MV-4-11 (cell line): Measurements from ENCODE around the gene CACNA1C.

ENCODE experiments used
- DNase-seq: peaks from one replicate; lab custom pipeline; 2025; lab: John Stamatoyannopoulos, UW

CACNA1C gene

GRCh38 chr12:2343681-2344080 is 290.9 kb downstream of the CACNA1C start:
- DNase-seq = no peak

GRCh38 chr12:2344476-2344875 is 291.7 kb downstream of the CACNA1C start:
- DNase-seq = no peak

- DNase-seq = no peak
Observed at GRCh38 chr12:2344885-2345284, 292.1 kb downstream of the CACNA1C start.

- DNase-seq = no peak
Observed at GRCh38 chr12:2345902-2346301, 293.1 kb downstream of the CACNA1C start.

- DNase-seq = no peak
Observed at GRCh38 chr12:2346416-2346815, 293.6 kb downstream of the CACNA1C start.

GRCh38 chr12:2347137-2347843 is 294.5 kb downstream of the CACNA1C start:
- DNase-seq = no peak

DNA sequence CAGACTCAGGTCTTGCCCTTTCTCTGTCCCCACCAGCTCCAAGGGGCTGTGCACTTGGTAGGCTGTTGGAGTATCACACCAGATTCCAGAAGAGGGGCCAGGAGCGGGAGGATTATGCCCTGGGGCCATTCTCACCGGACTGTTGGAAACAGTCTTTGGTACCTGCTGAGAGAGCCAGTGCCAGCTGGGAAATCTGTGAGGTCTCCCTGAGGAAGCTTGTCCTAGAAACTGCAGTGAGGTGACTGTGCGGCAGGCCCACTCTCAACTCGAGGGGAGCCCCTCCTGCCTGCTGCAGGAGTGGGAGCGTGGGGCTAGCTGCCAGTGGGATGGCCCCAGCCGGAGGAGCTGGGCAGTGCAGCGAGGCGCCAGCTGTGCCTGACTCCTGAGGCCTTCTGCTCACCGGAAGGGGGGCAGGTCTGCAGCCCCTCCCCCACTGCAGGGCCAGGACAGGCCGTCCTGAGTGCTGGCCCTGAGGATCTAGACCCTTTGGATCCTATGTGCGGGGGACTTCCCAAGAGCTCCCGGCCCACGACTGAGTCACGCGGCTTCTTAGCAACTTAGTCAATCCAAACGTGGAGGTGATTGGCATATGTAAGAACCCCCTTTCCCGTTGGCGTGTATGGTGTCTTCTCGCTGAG is 295.2 kb downstream of the CACNA1C start:
- no peak for DNase-seq

GRCh38 chr12:2348482-2348852 is 295.7 kb downstream of the CACNA1C start:
- DNase-seq = no peak

- DNase-seq = no peak
Observed at GRCh38 chr12:2351161-2351560, 298.4 kb downstream of the CACNA1C start.

DNA sequence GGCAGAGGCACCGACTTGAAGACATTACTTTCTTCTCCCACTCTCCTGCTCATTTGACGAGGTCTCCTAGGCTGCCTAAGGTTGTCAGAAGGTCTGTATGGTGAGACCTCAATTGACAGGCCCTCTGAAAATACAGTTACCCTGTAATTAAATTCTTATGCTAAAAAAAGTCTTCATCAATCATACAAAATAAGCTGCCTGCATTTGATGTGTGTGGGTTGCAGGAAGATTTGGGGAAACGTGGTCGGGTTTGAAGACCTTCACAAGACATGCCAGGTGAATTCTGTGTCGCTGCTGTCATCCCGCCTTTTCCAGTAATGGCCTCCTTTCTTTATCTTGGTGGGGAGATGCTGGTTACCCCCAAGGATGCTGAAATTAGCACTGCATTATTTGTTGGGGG is 299.4 kb downstream of the CACNA1C start:
- no peak for DNase-seq

DNA sequence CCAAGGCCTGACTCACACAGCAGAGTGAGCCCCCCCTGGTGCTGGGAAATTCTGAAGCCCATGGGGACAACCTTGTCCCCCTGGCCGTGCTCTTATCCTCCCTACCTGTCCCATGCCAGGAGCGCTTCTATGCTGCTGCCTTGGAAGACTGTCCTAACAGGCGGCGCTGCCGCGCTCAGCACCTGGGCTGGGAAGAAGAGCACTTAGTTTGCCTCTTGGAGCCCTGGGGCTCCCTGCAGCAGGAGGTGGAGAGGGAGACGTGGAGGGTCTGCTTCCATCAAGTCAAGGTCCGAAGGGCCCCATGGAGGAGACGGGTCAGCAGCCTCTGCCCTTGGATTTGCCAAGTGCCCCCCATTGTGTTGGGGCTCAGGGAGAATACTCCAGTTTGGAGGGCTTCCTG is 300.5 kb downstream of the CACNA1C start:
- DNase-seq = no peak

- no peak for DNase-seq
Observed at GRCh38 chr12:2353691-2354090, 300.9 kb downstream of the CACNA1C start.

GRCh38 chr12:2354151-2354991 is 301.6 kb downstream of the CACNA1C start:
- no peak for DNase-seq

GRCh38 chr12:2355198-2355597 is 302.4 kb downstream of the CACNA1C start:
- no peak for DNase-seq

GRCh38 chr12:2355604-2356003 is 302.8 kb downstream of the CACNA1C start:
- DNase-seq = no peak

GRCh38 chr12:2356601-2357125 is 303.9 kb downstream of the CACNA1C start:
- DNase-seq = no peak

- peak; percentile 49 for DNase-seq
Observed at GRCh38 chr12:2358986-2359658, 306.3 kb downstream of the CACNA1C start.

DNA sequence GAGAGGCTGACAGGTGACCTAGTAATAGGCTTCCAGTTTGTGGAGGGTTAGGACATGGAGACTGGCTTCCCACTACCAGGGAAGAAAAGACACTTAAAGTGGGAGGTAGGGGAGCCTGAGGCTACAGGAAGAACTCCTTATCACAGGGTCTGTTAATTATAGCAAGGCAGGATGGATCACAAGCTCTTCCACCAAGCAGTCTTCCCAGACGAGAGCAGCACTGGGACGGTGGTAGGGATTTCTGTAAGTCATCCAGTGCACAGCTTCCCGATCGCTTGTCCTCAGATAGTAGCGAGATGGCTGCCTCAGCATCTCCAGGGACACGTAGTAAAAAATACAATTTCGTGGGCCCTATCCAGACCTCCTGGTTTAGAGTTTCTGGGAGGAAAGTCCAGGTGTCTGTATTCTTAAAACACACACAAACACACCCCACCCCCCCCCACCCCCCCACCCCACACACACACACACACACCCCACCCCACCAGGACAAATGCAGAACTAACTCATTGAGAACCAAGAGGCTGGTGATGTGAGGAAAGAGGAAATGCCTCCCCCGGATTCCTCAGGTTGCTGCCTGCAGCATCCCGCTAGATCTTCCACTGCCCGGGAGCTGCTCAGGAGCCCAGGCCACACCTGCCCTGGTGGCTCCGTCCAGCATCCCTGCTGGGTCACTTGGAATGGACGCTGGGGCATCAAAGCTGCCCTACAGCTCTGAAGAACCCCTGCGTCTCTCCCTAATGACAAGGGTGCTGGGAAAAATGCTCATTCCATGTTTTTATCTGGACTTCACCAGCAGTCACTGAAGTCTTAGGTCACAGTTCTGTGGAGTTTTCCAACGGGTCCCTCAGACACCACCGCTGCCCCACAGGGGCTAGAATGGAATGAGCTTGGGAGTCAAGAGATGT is 307.2 kb downstream of the CACNA1C start:
- peak; percentile 56 for DNase-seq

DNA sequence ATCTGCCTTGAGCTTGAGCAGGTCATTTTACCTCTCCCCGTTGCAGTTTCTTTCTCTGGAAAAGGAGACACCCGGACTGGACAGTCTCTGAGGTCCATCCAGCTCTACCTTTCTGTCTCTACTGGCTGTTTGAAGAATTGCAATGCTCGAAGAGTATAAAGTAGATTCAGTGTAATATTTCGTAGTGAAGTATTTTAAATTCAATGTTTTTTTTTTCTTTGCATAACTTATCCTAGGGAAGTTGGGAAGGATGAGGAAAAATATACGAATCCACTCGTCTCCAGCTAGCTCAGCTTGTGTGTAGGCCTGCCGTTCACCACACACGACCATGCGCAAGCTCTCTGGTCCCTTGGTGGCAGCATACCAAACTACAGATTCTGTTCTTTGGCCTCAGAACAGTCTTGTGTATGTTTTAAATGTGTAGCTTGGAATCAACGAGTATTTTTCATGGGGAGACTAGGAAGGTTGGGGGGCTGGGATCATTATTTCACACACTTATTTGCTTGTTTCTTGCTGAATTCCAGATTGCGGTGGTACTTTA is 307.9 kb downstream of the CACNA1C start:
- DNase-seq = no peak

- no peak for DNase-seq
Observed at GRCh38 chr12:2363836-2364609, 311.2 kb downstream of the CACNA1C start.
